GM23338 (cell line): ENCODE measurements around the gene KHDC1. TPM values are rescaled to one million over a fixed set of nuclear protein-coding genes. Genes with fewer than 3 reads are reported as not detected.

Source experiments
- ATAC-seq: fragments of 200-7000 bp; cut with Tn5 transposase; 3 replicates; pipeline ENCODE4 v1.9.1; 2020
- DNase-seq: peaks from one replicate; pipeline ENCODE4 v3.0.0-alpha.2; 2015; ENCODE audit warnings: low spot score
- H2AFZ ChIP-seq: fragments of 200-600 bp; sonication (generic); 2 replicates; pipeline ENCODE4 v1.8.0; 2016; ENCODE audit warnings: antibody characterized with exemption, mild to moderate bottlenecking, moderate library complexity
- H3F3A ChIP-seq: fragments of 200-600 bp; sonication (generic); replicated peaks from 2 replicates; pipeline ENCODE4 v1.8.0; 2017; ENCODE audit warnings: antibody characterized with exemption, mixed run types, low read depth
- H3K27ac ChIP-seq: fragments of 200-600 bp; sonication (generic); 2 replicates; pipeline ENCODE4 v1.6.1; 2016; ENCODE audit warnings: low read depth
- H3K27me3 ChIP-seq: fragments of 200-600 bp; sonication (generic); 2 replicates; pipeline ENCODE4 v1.8.0; 2016; ENCODE audit warnings: mild to moderate bottlenecking, mixed run types, moderate library complexity; ENCODE audit not compliant: insufficient read depth
- H3K36me3 ChIP-seq: fragments of 200-600 bp; sonication (generic); 2 replicates; pipeline ENCODE4 v1.8.0; 2016; ENCODE audit warnings: mild to moderate bottlenecking; ENCODE audit not compliant: insufficient read depth
- H3K4me1 ChIP-seq: fragments of 200-600 bp; sonication (generic); 2 replicates; pipeline ENCODE4 v1.8.0; 2016; ENCODE audit warnings: mild to moderate bottlenecking, moderate library complexity; ENCODE audit not compliant: insufficient read depth
- H3K4me2 ChIP-seq: fragments of 200-600 bp; sonication (generic); 2 replicates; pipeline ENCODE4 v1.7.1; 2017; ENCODE audit warnings: mixed run types
- H3K4me3 ChIP-seq: fragments of 200-600 bp; sonication (generic); 2 replicates; pipeline ENCODE4 v1.6.1; 2016; ENCODE audit warnings: mixed run types
- H3K79me2 ChIP-seq: fragments of 200-600 bp; sonication (generic); replicated peaks from 2 replicates; pipeline ENCODE4 v1.8.0; 2017; ENCODE audit warnings: mild to moderate bottlenecking; ENCODE audit not compliant: insufficient read depth
- H3K9me2 ChIP-seq: fragments of 200-600 bp; sonication (generic); 2 replicates; pipeline ENCODE4 v1.8.0; 2017; ENCODE audit not compliant: insufficient read depth
- H4K20me1 ChIP-seq: fragments of 200-600 bp; sonication (generic); replicated peaks from 2 replicates; pipeline ENCODE4 v1.8.0; 2017; ENCODE audit warnings: mild to moderate bottlenecking; ENCODE audit not compliant: insufficient read depth
- H3K27ac Mint-ChIP-seq: 2 replicates; pipeline ENCODE4 v1.8.0; 2020; ENCODE audit warnings: inconsistent platforms, mild to moderate bottlenecking, moderate library complexity, mixed read lengths
- H3K27me3 Mint-ChIP-seq: 3 replicates; pipeline ENCODE4 v1.8.0; 2022; ENCODE audit warnings: low read depth, mild to moderate bottlenecking, moderate library complexity, mixed read lengths, inconsistent platforms; ENCODE audit not compliant: insufficient read depth, poor library complexity
- H3K36me3 Mint-ChIP-seq: 3 replicates; pipeline ENCODE4 v1.8.0; 2021; ENCODE audit warnings: low read depth, mild to moderate bottlenecking, inconsistent platforms, moderate library complexity, mixed read lengths
- H3K4me1 Mint-ChIP-seq: 3 replicates; pipeline ENCODE4 v1.8.0; 2020; ENCODE audit warnings: mild to moderate bottlenecking, inconsistent platforms, mixed read lengths
- H3K4me3 Mint-ChIP-seq: 3 replicates; pipeline ENCODE4 v1.8.0; 2021; ENCODE audit warnings: moderate library complexity, mild to moderate bottlenecking, inconsistent platforms, mixed read lengths
- H3K9me3 Mint-ChIP-seq: 3 replicates; pipeline ENCODE4 v1.8.0; 2020; ENCODE audit warnings: moderate library complexity, mild to moderate bottlenecking, inconsistent platforms, mixed read lengths
- CREB1 ChIP-seq: fragments of 250-450 bp; sonication (Bioruptor Pico); IDR thresholded peaks from 2 replicates; pipeline ENCODE4 v1.5.0; 2020; ENCODE audit warnings: low read depth, mild to moderate bottlenecking, moderate library complexity
- EZH2 ChIP-seq: fragments of 200-600 bp; sonication (generic); IDR thresholded peaks from one replicate; pipeline ENCODE4 v1.8.0; 2017; ENCODE audit warnings: antibody characterized with exemption, mild to moderate bottlenecking, low read depth; ENCODE audit not compliant: unreplicated experiment
- EZH2phosphoT487 ChIP-seq: fragments of 200-600 bp; sonication (generic); IDR thresholded peaks from one replicate; pipeline ENCODE4 v1.8.1; 2018; ENCODE audit warnings: antibody characterized with exemption; ENCODE audit not compliant: unreplicated experiment
- JUNB ChIP-seq: IDR thresholded peaks from one replicate; pipeline ENCODE4 v1.6.1; 2016; ENCODE audit warnings: antibody characterized with exemption; ENCODE audit not compliant: unreplicated experiment
- NANOG ChIP-seq: IDR thresholded peaks from 2 replicates; pipeline ENCODE4 v1.6.1; 2016; ENCODE audit warnings: antibody characterized with exemption, borderline replicate concordance
- POLR2AphosphoS5 ChIP-seq: IDR thresholded peaks from 2 replicates; pipeline ENCODE4 v1.6.1; 2016; ENCODE audit warnings: antibody characterized with exemption, low read depth
- ZNF114 ChIP-seq: fragments of 250-450 bp; sonication (Bioruptor Pico); IDR thresholded peaks from 2 replicates; pipeline ENCODE4 v1.5.0; 2020; ENCODE audit warnings: mild to moderate bottlenecking, moderate library complexity
- ZNF462 ChIP-seq: fragments of 250-450 bp; sonication (Bioruptor Pico); IDR thresholded peaks from 2 replicates; pipeline ENCODE4 v1.5.0; 2020; ENCODE audit warnings: mild to moderate bottlenecking, moderate library complexity
- polyA plus RNA-seq: library from polyadenylated mRNA; unstranded; fragments of >200 nt; fragmentation: Nextera tagmentation; extraction: Ambion mirVana; gene quantifications from 2 replicates; pipeline ENCODE4 v1.2.1, GENCODE V29; 2016
- total RNA-seq: library from RNA; depleted of rRNA; stranded (reverse); fragments of >200 nt; shearing (Covaris generic); gene quantifications from 2 replicates; pipeline ENCODE4 v1.2.3, GENCODE V29; 2014
- TF ChIP-seq, protein P1 (sequence below): IDR thresholded peaks from 2 replicates; pipeline ENCODE4 v1.6.1; 2016; ENCODE audit warnings: antibody characterized with exemption

Gene KHDC1
- total and polyA plus RNA-seq, 2 experiments from 2014 or later: 5.6 to 6.9 TPM

DNA sequence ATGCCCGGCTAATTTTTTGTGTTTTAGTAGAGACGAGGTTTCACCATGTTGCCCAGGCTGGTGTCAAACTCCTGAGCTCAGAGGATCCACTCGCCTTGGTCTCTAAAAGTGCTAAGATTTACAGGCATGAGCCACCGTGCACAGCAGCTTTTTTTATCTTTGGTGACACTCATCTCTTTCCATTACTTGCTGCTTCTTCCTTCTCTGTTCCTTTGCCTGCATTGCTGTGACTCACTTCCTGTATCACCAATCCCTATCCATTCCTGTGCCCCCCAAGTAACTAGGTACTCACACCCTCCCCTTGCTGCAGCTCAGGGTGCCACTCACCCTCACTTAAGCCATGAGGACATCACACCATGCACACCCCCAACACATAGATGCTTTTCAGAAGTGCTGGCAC is 62.3 kb downstream of the KHDC1 start (continued):
- no peak for TF ChIP-seq ZNF462 (CRISPR knock-in tag)
- no peak for TF ChIP-seq ZNF114
- TF ChIP-seq CREB1: no peak
- TF ChIP-seq NANOG: no peak
- no peak for TF ChIP-seq JUNB

DNA sequence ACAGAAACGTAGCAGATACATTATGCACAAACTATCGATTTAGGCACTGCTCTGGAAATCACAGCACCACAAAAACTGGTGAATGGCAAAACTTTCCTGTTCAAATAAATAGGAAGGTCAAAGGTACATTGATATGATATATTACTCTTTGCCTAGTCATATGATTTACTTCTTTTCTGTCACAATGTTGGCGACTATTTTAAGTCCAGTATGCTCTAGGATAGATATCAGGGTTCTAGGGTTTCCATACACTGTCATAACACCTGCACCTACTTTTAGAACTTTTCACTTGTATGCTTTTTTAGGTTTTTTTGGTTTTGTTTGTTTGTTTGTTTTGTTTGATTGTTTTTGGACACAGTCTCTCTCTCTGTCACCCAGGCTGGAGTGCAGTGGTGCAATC is 62.7 kb downstream of the KHDC1 start:
- H3K4me1 Mint-ChIP-seq: peaks cover 45% of the 10 kb centered on the region
- Histone ChIP-seq H3K4me2 (no peak overlapping the region), H3K79me2 (no peaks in the 10 kb centered on the region), H3K4me1 (peaks cover 34% of the 10 kb centered on the region), H3K27me3 (no peaks in the 10 kb centered on the region), H3K27ac (no peak overlapping the region), H3F3A (no peaks in the 10 kb centered on the region), H2AFZ (peak overlapping the region; percentile 47; the same call in 1 of the 2 replicates), H3K36me3 (no peaks in the 10 kb centered on the region), H3K9me2 (0 out of 2 replicates have a peak, but pooled peaks cover 2% of the 10 kb centered on the region), H4K20me1 (no peaks in the 10 kb centered on the region), H3K4me3 (no peak overlapping the region)
- DNase-seq (no peak), ATAC-seq (no peak)
- H3K27ac Mint-ChIP-seq: no peak overlapping the region
- H3K4me3 Mint-ChIP-seq: no peak overlapping the region
- H3K27me3 Mint-ChIP-seq: peaks cover 15% of the 10 kb centered on the region
- no peak for TF ChIP-seq EZH2phosphoT487
- no peak for TF ChIP-seq EZH2
- no peak for TF ChIP-seq POLR2AphosphoS5
- TF ChIP-seq JUNB: no peak
- no peak for TF ChIP-seq ZNF462 (CRISPR knock-in tag)
- TF ChIP-seq NANOG: no peak
- TF ChIP-seq, protein P1, sequence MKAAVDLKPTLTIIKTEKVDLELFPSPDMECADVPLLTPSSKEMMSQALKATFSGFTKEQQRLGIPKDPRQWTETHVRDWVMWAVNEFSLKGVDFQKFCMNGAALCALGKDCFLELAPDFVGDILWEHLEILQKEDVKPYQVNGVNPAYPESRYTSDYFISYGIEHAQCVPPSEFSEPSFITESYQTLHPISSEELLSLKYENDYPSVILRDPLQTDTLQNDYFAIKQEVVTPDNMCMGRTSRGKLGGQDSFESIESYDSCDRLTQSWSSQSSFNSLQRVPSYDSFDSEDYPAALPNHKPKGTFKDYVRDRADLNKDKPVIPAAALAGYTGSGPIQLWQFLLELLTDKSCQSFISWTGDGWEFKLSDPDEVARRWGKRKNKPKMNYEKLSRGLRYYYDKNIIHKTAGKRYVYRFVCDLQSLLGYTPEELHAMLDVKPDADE: no peak
- H3K36me3 Mint-ChIP-seq: peaks cover 5% of the 10 kb centered on the region; the same call in 1 of the 3 replicates
- H3K9me3 Mint-ChIP-seq: peaks cover 10% of the 10 kb centered on the region; the same call in 2 of the 3 replicates
